ENCODE data around the gene ESM1.

DNA sequence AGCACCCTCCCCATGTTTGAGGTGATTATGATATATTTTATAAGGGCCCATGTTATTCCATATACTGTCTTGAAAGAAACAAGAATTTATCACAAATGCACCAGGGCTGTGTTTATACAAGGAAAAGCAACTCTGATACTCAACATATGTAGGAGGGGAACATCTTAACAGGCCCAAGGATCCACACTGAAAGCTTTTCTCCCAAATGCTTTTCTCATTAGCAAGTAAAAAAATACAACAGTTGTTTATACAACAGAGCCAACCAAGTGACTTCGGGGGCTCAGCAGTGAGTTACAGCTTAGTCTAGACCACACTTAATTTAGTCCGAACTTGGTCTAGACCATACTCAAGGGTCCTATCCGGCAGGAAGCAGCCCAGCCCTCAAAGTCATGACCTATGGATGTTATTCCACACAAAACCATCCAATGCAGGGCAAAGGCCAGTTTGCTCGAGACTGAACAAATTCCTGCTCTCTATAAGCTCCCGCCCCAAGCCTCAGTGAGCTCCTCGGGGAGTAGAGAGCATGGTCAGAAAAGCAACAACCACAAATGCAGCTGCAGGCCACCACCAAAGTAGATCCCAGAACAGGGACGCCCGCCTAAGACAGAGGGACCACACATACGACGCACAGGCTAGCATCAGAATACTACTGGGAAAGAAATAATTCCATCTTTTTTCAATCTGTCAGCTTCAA is 45.4 kb upstream of the ESM1 start:
- TF ChIP-seq, protein P1, sequence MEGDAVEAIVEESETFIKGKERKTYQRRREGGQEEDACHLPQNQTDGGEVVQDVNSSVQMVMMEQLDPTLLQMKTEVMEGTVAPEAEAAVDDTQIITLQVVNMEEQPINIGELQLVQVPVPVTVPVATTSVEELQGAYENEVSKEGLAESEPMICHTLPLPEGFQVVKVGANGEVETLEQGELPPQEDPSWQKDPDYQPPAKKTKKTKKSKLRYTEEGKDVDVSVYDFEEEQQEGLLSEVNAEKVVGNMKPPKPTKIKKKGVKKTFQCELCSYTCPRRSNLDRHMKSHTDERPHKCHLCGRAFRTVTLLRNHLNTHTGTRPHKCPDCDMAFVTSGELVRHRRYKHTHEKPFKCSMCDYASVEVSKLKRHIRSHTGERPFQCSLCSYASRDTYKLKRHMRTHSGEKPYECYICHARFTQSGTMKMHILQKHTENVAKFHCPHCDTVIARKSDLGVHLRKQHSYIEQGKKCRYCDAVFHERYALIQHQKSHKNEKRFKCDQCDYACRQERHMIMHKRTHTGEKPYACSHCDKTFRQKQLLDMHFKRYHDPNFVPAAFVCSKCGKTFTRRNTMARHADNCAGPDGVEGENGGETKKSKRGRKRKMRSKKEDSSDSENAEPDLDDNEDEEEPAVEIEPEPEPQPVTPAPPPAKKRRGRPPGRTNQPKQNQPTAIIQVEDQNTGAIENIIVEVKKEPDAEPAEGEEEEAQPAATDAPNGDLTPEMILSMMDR (IDR thresholded peaks at IDR 0.05), result no peak
- TF ChIP-seq, protein P2, sequence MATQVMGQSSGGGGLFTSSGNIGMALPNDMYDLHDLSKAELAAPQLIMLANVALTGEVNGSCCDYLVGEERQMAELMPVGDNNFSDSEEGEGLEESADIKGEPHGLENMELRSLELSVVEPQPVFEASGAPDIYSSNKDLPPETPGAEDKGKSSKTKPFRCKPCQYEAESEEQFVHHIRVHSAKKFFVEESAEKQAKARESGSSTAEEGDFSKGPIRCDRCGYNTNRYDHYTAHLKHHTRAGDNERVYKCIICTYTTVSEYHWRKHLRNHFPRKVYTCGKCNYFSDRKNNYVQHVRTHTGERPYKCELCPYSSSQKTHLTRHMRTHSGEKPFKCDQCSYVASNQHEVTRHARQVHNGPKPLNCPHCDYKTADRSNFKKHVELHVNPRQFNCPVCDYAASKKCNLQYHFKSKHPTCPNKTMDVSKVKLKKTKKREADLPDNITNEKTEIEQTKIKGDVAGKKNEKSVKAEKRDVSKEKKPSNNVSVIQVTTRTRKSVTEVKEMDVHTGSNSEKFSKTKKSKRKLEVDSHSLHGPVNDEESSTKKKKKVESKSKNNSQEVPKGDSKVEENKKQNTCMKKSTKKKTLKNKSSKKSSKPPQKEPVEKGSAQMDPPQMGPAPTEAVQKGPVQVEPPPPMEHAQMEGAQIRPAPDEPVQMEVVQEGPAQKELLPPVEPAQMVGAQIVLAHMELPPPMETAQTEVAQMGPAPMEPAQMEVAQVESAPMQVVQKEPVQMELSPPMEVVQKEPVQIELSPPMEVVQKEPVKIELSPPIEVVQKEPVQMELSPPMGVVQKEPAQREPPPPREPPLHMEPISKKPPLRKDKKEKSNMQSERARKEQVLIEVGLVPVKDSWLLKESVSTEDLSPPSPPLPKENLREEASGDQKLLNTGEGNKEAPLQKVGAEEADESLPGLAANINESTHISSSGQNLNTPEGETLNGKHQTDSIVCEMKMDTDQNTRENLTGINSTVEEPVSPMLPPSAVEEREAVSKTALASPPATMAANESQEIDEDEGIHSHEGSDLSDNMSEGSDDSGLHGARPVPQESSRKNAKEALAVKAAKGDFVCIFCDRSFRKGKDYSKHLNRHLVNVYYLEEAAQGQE (IDR thresholded peaks at IDR 0.05; ENCODE audit: insufficient read depth in 1 of 2, low read depth in 2 of 2, low read length in 1 of 2), result no peak
- TF ChIP-seq POLR2AphosphoS5 (IDR thresholded peaks at IDR 0.05; ENCODE audit: low read depth, low read length), result no peak
- no peak for TF ChIP-seq TCF7L2 (IDR thresholded peaks at IDR 0.05; ENCODE audit: low read depth, low read length)

Data from Panc1 (cell line).